ENCODE results near the gene PRM2. TPM values are rescaled to one million over a fixed set of nuclear protein-coding genes. Genes with fewer than 3 reads are reported as not detected.
"Not testable (repeated sequence)": the region's sequence is repeated elsewhere in the genome, so short reads cannot be mapped to it uniquely, and the experiment has no call there.

Gene PRM2
- polyA plus RNA-seq, 4 donors, result not detected

- DNase-seq (ENCODE audit: low read depth in 4 of 4, low spot score in 2 of 4), result no peak
These were observed 32.4 kb upstream of the PRM2 start for GRCh38 chr16:11308493-11309283.

DNA sequence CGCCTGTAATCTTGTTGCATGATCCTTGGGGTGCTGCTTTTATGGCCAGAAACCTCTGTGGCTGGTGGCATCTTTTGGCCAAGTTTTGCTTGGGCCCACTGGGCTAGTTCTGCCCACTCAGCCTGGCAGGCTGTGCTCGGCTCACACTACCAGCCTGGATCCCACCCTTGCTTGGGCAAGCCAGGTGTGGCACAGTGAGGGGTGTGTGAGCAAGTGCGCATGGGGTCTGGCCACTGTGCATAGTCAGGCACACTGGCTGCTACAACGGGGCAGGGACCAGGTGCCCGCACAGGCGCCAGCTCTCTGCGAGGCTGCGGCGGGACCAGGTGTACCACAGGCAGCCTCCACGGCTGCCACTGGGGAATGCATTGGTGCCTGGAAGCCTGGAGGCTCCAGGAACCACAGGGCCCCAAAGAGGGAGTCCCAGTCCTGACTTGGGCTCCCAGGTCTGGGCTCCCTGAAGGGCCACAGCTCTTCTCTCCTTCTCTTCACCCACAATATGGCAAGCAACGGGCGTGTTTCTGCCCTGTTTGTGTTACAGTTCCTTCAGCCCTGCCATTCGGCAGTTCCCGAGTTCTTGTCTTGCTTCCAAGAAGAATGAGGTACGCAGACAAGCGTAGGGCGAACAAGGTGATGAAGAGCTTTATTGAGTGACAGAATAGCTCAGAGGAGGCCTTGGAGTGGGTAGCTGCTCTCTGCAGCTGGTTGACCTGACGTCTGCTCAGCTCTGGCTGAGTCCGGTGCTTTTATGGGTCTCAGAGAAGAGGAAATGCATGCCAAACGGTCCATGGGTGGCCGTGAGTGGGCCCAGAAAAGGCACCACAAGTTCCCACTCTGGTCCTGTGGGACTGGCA is 31.6 kb upstream of the PRM2 start:
- DNase-seq (ENCODE audit: low read depth in 4 of 4, low spot score in 2 of 4), result no peak

DNA sequence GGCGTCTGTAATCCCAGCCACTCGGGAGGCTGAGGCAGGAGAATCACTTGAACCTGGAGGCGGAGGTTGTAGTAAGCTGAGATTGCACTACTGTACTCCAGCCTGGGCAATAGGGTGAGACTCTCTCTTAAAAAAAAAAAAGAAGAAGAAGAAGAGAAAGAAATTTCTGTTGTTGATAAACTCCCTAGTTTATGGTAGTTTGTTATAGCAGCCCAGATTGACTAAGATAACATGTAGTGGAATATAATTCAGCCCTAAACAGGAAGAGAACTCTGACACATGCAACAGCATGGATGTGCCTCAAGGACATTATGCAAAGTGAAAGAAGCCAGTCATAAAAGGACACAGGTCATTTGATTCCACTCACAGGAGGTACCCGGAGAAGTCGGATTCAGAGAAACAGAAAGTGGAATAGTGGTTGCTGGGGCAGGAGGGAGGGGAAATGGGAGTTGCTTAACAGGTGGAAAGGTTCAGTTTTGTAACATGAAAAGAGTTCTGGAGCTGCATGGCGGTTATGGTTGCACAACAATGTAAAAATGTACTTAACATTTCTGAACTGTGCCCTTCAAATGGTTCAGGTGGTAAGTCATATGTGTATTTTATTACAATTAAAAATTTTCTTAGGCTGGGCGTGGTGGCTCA is 30.8 kb upstream of the PRM2 start:
- no peak for DNase-seq (ENCODE audit: low read depth in 4 of 4, low spot score in 2 of 4)

- no peak for DNase-seq (ENCODE audit: low read depth in 4 of 4, low spot score in 2 of 4)
These were observed 30.1 kb upstream of the PRM2 start for GRCh38 chr16:11306381-11306780.

- no peak for DNase-seq (ENCODE audit: low read depth in 4 of 4, low spot score in 2 of 4)
These were observed 27.3 kb upstream of the PRM2 start for GRCh38 chr16:11303405-11304138.

DNA sequence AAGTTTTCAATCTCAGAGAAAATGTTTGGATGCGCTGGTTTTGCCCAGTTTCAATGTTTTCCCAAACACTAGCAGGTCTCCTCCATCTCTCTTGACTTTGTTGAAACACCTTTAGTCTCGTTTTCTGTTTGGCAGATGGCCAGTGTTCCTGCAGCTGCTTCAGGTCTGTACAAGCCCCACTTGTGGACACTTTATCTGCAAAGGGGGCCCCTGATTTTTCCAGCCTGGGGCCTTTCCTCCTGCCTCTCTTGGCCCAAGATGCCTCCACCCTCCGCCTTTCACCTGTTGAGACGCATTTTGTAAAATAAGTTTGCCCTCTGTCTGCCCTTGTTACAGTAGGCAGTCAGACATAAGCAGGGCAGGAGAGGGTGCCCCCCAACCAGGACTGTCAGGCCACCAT is 26.7 kb upstream of the PRM2 start:
- no peak for DNase-seq (ENCODE audit: low read depth in 4 of 4, low spot score in 2 of 4)

- DNase-seq (ENCODE audit: low read depth in 4 of 4, low spot score in 2 of 4), result no peak
These were observed 25.6 kb upstream of the PRM2 start for GRCh38 chr16:11301645-11302501.

GRCh38 chr16:11300560-11300892 is 24.2 kb upstream of the PRM2 start:
- DNase-seq (ENCODE audit: low read depth in 4 of 4, low spot score in 2 of 4), result no peak

DNA sequence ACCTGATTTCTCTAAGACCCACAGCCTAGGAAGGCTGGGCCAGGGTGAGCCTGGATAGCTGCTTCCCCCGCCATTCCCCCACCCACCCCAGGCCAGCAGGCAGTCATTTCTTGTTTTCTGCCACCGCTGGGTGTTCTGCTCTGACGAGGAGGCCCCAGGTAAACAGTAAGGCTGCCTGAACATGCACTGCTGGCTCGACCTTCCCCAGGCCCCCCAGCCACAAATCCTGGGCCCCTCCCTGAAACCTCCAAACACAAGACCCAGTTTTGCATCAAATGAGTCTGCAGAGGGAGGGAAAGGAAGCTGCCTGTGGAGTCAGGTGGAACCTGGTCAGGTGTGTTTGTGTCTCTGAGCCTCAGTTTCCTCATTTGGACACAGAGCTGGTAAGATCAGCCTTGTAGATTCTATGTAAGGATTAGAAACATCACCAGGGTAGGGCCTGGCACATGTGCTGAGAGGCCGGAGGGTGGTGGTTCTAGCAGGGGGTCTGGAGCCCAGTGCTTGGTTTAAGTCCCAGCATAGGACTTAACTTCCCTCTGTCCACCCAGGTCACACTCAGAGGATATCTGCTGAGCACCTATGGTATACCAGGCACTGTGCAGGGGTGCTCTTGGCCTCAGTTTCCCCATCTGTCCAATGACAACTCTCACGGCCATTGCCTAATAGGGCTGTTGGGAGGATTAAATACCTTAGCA is 23.7 kb upstream of the PRM2 start:
- DNase-seq (ENCODE audit: low read depth in 4 of 4, low spot score in 2 of 4), result no peak

DNA sequence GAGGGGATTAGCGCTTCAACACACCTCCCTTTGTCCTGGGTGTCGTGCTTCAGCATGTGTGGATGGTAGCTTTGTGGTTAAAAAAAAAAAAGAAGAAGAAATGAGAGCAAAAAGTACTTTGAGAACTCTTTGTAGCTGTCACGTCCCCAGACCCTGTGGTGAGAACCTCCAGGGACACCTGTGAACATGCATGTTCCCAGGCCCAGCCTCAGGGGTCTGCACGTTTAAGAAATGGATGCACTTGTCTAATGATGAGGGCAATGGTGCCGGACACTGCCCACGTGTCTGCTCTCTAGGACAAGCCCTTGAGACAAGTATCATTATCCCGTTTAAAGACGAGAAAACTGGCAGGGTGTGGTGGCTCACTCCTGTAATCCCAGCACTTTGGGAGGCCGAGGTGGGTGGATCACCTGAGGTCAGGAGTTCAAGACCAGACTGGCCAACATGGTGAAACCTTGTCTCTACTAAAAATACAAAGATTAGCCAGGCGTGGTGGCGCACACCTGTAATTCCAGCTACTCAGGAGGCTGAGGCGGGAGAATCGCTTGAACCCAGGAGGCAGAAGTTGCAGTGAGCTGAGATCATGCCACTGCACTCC is 22.8 kb upstream of the PRM2 start:
- DNase-seq (ENCODE audit: low read depth in 4 of 4, low spot score in 2 of 4), result not testable (repeated sequence)

GRCh38 chr16:11298143-11298900 is 22.0 kb upstream of the PRM2 start:
- DNase-seq (ENCODE audit: low read depth in 4 of 4, low spot score in 2 of 4), result no peak

DNA sequence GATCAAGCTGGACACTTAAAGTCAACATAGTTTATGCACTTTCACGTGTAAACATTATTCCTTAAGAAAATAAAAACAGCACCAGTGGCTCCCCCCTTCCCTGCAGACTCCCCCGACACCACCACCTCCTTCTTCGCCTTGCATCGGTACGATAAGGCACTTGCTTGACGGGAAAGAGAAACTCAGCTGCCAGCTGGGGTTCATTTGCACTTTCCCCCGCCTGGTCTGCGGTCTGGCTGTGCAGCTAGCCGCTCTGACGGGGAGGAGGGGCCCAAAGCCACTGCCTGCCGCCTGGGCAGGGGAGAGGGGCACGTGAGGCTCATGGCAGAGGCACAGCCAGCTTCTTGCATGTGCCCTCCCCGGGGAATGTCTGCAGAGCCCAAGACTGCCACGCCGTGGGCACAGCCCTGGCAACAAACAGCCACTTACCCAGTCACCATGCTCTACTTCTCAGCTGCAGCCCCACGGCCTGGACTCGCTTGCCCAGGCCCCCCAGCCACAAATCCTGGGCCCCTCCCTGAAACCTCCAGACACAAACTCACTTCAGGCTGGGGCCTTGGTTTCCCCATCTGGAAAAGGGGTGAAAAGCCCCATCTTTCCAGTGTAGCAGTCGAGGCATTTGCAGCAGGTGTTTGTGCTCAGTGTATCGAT is 21.3 kb upstream of the PRM2 start:
- no peak for DNase-seq (ENCODE audit: low read depth in 4 of 4, low spot score in 2 of 4)

DNA sequence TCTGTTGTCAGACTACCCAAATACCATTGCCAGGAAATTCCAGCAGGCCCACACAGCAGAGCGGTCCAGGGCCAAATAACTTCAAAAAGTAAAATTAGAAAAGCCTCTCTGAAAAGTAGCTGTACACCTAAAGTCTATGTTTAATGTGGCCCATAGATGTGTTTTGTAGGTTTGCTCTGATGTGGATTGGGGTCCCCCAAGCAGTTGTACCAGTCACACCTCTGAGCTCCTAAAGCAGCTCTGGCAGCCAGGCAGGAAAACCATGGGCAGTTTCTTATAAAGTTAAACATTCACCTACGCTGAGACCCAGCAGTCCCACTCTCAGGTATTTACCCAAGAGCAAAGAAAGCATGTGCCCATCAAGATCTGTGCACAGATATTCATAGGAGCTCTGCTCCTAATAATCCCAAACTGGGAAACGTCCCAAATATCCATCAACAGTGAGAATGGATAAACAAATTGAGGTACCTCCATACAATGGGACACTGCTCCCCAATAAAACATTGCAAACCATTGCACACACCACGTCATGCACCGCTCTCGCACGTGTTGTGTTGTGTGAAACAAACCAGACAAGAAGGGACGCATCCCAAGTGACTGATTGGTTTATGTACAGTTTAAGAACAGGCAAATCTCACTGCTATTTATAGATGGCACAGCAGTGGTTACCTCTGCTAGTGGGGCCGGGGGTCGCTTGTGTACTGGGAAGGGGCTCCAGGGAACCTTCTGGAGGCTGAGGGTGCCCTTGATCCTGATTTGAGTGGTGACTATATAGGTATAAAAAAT is 20.6 kb upstream of the PRM2 start:
- DNase-seq (ENCODE audit: low read depth in 4 of 4, low spot score in 2 of 4), result no peak

GRCh38 chr16:11296351-11296705 is 20.0 kb upstream of the PRM2 start:
- DNase-seq (ENCODE audit: low read depth in 4 of 4, low spot score in 2 of 4), result no peak

DNA sequence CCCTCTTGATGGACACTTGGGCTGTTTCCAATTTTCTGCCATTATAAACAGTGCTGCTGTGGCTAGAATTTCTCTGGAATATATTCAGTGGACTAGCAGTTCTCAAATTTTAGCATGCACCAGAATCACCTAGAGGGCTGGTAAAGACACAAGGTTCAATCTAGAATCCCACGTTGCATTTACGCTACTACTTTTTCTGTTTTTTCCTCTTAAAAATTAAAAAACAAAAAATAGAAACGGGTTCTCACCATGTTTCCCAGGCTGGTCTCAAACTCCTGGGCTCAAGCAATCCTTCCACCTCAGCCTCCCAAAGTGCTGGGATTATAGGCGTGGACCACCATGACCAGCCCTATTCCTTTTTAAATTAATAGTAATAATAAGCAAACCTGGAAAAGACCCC is 19.4 kb upstream of the PRM2 start:
- no peak for DNase-seq (ENCODE audit: low read depth in 4 of 4, low spot score in 2 of 4)

DNA sequence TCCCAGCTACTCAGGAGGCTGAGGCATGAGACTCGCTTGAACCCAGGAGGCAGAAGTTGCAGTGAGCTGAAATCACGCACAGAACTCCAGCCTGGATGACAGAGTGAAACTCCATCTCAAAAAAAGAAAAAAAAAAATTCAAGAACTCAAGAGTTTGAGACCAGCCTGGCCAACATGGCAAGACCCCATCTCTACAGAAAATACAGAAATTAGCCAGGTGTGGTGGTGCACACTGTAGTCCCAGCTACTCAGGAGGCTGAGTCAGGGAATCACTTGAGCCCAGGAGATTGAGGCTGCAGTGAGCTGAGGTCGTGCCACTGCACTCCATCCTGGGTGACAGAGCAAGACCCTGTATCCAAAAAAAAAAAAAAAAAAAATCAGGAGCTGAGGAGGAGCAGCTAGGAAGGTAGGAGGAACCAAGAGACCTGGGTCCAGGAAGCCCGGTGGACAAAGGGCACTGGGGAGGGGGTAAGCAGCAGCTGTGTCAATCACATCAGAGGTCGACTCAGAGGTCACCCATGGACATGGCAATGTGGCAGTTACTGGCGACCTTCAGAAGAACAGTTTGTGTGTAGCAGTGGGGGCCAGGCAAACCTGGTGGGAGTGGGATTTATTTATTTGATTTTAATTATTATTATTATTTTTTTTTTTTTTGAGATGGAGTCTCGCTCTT is 15.9 kb upstream of the PRM2 start:
- DNase-seq (ENCODE audit: low read depth in 4 of 4, low spot score in 2 of 4), result no peak

Measured in left renal cortex interstitium (tissue), 4 donors.